Body of pancreas (tissue), 4 donors: Measurements from ENCODE around the gene CTCF.

Source experiments
- CTCF ChIP-seq, 7 experiments: fragments of 450-650 bp in 4 of 7; fragments of 200-600 bp in 3 of 7; sonication (generic) in 3 of 7; IDR thresholded peaks; one replicate each; pipeline ENCODE4 v1.5.1; 2016 to 2019; ENCODE audit warnings: antibody characterized with exemption in 7 of 7
- POLR2A ChIP-seq, 3 donors: fragments of 450-650 bp; IDR thresholded peaks; one replicate each; pipeline ENCODE4 v1.6.1; 2016; ENCODE audit warnings: antibody characterized with exemption in 3 of 3, mild to moderate bottlenecking in 2 of 3

- TF ChIP-seq CTCF (IDR thresholded peaks at IDR 0.05) (no peak), POLR2A (IDR thresholded peaks at IDR 0.05) (no peak)
Observed at GRCh38 chr16:67546091-67546501, 16.2 kb upstream of the CTCF start.
